Activated CD8-positive, alpha-beta memory T cell treated with anti-CD3 and anti-CD28 coated beads, Interleukin-2, amount 10 ng/mL, durations not matched to agents 7 days and 5 days (primary cell): ENCODE measurements around the gene CUL7. TPM values are rescaled to one million over a fixed set of nuclear protein-coding genes. Genes with fewer than 3 reads are reported as not detected.
"Not testable (repeated sequence)": the region's sequence is repeated elsewhere in the genome, so short reads cannot be mapped to it uniquely, and the experiment has no call there.

Experiments used
- ATAC-seq: fragments of 150-1000 bp; cut with Tn5 transposase; one replicate; pipeline ENCODE4 v1.10.0; 2021; ENCODE audit warnings: moderate library complexity
- CTCF ChIA-PET: fragments of 350-600 bp; sonication (Branson Sonifier 250); formaldehyde crosslinking; loops from one replicate; lab custom pipeline; 2021; ENCODE audit warnings: antibody characterized with exemption; lab: Charles Lee
- DNase-seq: peaks from one replicate; pipeline ENCODE4 v3.0.0-alpha.2; 2020
- H3K27ac Mint-ChIP-seq: one replicate; pipeline ENCODE4 v1.8.0; 2021; ENCODE audit warnings: mild to moderate bottlenecking, mixed read lengths
- H3K27me3 Mint-ChIP-seq: one replicate; pipeline ENCODE4 v1.8.0; 2021; ENCODE audit warnings: mixed read lengths
- H3K36me3 Mint-ChIP-seq: one replicate; pipeline ENCODE4 v1.8.0; 2021; ENCODE audit warnings: mild to moderate bottlenecking, mixed read lengths
- H3K4me1 Mint-ChIP-seq: one replicate; pipeline ENCODE4 v1.8.0; 2021; ENCODE audit warnings: mixed read lengths
- H3K4me3 Mint-ChIP-seq: one replicate; pipeline ENCODE4 v1.8.0; 2021; ENCODE audit warnings: mild to moderate bottlenecking, moderate library complexity, mixed read lengths
- H3K9me3 Mint-ChIP-seq: one replicate; pipeline ENCODE4 v1.8.0; 2022; ENCODE audit warnings: low read depth, mixed read lengths
- total RNA-seq, 2 experiments: library from RNA; stranded (reverse); gene quantifications; one replicate each; pipeline ENCODE4 v1.2.3, GENCODE V29; 2021

The CUL7 gene
- total RNA-seq, 2 experiments from 2014 or later = 10.4 to 12.0 TPM

DNA sequence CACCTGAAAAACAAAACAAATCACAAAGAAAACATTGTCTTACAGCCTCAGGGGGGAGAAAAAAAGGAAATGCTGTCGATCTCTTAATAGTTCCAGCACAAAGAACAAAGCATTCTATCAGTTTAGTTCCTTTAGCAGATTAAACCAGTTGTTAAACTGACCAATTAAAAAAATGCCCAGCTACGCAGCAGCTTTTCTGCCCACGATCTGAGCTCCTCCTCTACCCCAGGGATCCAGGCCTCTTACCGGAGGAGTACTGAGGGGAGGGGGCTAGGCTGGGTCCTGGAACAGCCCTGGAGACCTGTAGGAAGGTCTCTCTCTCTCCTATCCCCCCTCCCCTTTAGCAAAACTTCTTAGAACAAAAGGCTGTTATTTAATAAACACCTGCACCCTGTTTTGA lies 35.8 kb upstream of the CUL7 start:
- no peak overlapping the region for H3K27ac Mint-ChIP-seq
- CTCF ChIA-PET = no interaction called here
- H3K36me3 Mint-ChIP-seq = no peaks in the 10 kb centered on the region
- H3K9me3 Mint-ChIP-seq = no peaks in the 10 kb centered on the region
- H3K4me3 Mint-ChIP-seq = no peak overlapping the region
- H3K27me3 Mint-ChIP-seq = peaks cover 6% of the 10 kb centered on the region
- no peak for ATAC-seq
- H3K4me1 Mint-ChIP-seq = peaks cover 21% of the 10 kb centered on the region
- DNase-seq = no peak

DNA sequence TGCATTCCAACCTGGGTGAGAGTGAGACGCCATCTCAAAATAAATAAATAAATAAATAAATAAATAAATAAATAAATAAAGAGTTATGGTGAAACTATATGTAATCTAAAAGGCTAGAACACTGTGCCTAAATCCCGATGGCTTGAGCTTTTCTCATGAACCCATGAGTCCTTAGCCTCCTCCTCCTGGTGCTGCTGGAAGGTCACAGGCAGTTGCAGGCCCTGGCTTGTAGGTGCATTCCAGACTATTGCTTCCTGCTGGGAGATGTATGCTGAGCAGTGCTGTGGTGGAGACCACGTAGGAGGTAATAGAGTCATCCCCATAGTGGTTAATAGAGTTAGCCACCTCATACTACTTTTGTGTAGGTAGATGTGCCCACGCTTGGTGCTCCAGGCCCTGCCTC lies 35.0 kb upstream of the CUL7 start:
- Mint-ChIP-seq H3K27ac (no peak overlapping the region), H3K4me3 (no peak overlapping the region), H3K36me3 (no peaks in the 10 kb centered on the region), H3K4me1 (peaks cover 16% of the 10 kb centered on the region), H3K27me3 (peaks cover 10% of the 10 kb centered on the region), H3K9me3 (no peaks in the 10 kb centered on the region)
- CTCF ChIA-PET = no interaction called here
- DNase-seq (no peak), ATAC-seq (no peak)

DNA sequence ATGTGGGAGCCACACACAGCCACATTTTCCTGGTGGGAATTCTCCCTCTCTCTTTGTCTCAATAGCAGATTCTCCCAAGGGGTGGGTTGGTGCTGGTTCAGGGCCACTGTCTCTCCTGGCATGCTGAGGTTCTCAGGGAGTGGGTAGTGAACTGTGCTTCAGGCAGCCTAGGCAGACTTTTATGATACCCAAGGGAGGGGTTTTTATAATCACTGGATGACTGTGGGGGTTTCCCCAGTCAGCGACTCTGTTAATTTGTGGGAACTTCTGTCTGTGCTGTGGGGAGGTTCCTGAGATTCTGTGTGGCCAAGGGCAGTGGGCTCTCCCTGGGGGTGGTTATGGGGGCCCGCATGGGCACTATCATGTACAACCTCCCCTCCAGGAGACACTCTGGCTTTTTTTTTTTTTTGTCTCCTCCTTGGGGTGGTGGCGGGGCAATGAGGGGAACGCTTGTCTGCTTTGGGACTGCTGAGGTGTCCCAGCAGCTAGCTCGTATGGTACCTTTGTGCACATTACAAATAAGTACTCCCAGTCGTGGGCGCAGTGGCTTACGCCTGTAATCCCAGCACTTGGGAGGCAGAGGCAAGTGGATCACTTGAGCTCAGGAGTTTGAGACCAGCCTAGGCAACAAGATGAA lies 32.5 kb upstream of the CUL7 start:
- H3K4me3 Mint-ChIP-seq = no peak overlapping the region
- no peaks in the 10 kb centered on the region for H3K9me3 Mint-ChIP-seq
- CTCF ChIA-PET = no interaction called here
- peaks cover 5% of the 10 kb centered on the region for H3K4me1 Mint-ChIP-seq
- H3K27me3 Mint-ChIP-seq = peaks cover 18% of the 10 kb centered on the region
- no peak for DNase-seq
- no peak overlapping the region for H3K27ac Mint-ChIP-seq
- ATAC-seq = peak; percentile 58
- H3K36me3 Mint-ChIP-seq = no peaks in the 10 kb centered on the region

DNA sequence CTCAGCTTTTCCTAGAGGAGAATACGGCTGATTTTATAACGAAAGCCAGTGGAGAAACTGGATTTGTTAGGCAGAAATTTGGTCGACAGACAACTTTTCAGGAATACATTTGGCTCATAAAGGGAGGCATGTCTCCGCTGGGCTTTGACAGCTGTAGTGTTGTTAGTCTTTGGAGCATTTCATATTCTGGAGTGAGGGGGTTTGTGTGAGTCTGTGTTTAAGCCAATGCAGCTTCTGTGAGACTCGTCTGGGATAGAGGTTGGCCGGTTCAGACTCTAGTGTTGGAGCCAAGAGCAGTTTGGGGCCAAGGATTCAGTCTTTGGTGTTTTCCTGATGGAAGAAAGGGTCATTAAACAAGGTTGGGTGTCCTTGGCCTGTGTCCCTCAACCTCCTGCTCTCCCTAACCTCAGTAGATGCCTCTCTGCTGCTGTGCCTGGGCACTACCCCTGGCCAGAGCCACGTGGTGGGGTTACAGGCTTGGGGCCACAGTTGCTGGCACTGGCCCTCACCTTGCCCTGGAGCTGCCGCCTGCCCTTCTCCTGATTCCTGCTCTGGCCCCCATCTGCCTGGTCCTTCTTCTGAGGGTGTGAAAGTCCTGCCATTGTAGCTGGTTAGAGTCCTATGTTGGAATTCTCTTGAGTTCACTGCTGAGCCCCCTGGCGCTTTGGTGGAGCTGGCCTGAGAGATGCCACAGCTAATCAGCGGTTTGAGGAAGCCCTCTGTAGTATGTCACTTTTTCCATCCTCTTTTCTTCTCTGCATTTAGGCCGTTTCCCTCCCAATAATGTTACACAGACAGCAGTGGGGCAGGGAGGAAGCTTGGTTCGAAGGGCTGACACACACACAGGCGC lies 29.4 kb upstream of the CUL7 start:
- ATAC-seq (no peak), DNase-seq (no peak)
- peaks cover 31% of the 10 kb centered on the region for H3K27me3 Mint-ChIP-seq
- no peaks in the 10 kb centered on the region for H3K9me3 Mint-ChIP-seq
- H3K36me3 Mint-ChIP-seq = no peaks in the 10 kb centered on the region
- no peak overlapping the region for H3K4me3 Mint-ChIP-seq
- CTCF ChIA-PET = interaction anchor here (1.0 kb wide), 1 partner anchor 10 kb away, joined by 3 read pairs; no protein-coding TSS in a partner anchor
- H3K27ac Mint-ChIP-seq = no peak overlapping the region
- H3K4me1 Mint-ChIP-seq = peaks cover 5% of the 10 kb centered on the region

DNA sequence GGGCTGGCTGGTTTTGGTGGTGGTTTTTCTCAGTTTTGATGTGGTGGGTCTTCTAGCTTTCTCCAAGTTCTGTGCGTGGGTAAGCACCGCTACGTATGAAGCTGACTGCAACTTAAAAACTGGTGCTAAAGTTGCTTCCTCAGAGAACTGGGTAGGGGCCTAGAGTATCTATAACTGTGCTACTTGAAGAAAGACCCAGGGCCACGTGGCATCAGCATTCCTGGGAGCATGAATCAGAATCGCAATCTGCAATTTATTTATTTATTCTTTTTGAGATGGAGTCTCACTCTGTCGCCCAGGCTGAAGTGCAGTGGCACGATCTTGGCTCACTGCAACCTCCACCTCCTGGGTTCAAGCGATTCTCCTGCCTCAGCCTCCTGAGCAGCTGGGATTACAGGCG lies 28.3 kb upstream of the CUL7 start:
- H3K36me3 Mint-ChIP-seq, H3K9me3 Mint-ChIP-seq, ATAC-seq, H3K4me3 Mint-ChIP-seq, DNase-seq, H3K4me1 Mint-ChIP-seq, H3K27ac Mint-ChIP-seq: not testable (repeated sequence)
- H3K27me3 Mint-ChIP-seq = peaks cover 42% of the 10 kb centered on the region
- CTCF ChIA-PET = interaction anchor here (1.6 kb wide), 1 partner anchor 62 kb away, joined by 5 read pairs; no protein-coding TSS in a partner anchor

DNA sequence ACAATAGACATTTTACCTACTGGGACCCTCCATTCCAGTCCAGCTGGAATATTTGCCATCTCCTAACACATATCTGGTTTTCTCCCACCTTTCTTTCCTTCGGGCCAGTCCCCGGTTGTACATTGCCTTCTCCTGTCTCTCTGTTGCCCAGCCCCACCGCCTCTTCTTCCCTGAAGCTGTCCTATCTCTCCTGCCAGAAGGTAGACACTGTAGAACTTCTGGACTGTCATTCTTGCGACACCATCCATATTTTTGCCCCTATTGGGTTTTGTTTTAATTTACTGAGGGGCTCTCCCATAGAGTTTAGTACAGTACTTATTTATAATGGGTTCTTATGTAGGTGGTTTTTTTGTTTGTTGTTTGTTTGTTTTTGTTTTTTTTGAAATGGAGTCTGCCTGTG lies 27.4 kb upstream of the CUL7 start:
- CTCF ChIA-PET = interaction anchor here (1.6 kb wide), 1 partner anchor 63 kb away, joined by 5 read pairs; no protein-coding TSS in a partner anchor
- no peaks in the 10 kb centered on the region for H3K9me3 Mint-ChIP-seq
- no peak for DNase-seq
- H3K4me1 Mint-ChIP-seq = peaks cover 4% of the 10 kb centered on the region
- no peak overlapping the region for H3K4me3 Mint-ChIP-seq
- ATAC-seq = no peak
- peaks cover 47% of the 10 kb centered on the region for H3K27me3 Mint-ChIP-seq
- no peaks in the 10 kb centered on the region for H3K36me3 Mint-ChIP-seq
- no peak overlapping the region for H3K27ac Mint-ChIP-seq

DNA sequence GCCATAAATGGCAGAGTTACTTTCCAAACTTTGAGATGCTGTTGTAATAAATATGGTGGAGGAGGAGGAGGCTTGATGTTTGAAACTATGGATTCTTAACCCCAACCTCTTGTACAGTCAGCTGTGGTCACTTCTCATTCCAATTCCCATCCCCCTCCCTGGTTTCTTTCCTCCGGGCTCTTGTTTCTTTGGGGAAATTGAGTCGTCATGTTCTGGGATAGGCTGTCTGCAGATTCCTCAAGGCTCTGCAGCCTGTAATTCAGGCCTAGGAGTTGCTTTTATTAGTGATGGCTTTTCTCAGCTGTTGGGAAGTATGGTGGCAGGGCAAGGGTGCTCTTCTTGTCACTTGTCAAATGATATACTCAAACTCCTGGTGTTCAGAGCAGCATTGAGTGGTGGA lies 25.0 kb upstream of the CUL7 start:
- H3K4me1 Mint-ChIP-seq = peaks cover 2% of the 10 kb centered on the region
- no peak for DNase-seq
- CTCF ChIA-PET = interaction anchor here (0.9 to 1.0 kb wide), 2 partner anchors 8 to 228 kb away, joined by 3 read pairs; no protein-coding TSS in a partner anchor
- no peak overlapping the region for H3K27ac Mint-ChIP-seq
- no peaks in the 10 kb centered on the region for H3K9me3 Mint-ChIP-seq
- H3K36me3 Mint-ChIP-seq = no peaks in the 10 kb centered on the region
- H3K4me3 Mint-ChIP-seq = no peak overlapping the region
- ATAC-seq = no peak
- H3K27me3 Mint-ChIP-seq = peaks cover 44% of the 10 kb centered on the region

DNA sequence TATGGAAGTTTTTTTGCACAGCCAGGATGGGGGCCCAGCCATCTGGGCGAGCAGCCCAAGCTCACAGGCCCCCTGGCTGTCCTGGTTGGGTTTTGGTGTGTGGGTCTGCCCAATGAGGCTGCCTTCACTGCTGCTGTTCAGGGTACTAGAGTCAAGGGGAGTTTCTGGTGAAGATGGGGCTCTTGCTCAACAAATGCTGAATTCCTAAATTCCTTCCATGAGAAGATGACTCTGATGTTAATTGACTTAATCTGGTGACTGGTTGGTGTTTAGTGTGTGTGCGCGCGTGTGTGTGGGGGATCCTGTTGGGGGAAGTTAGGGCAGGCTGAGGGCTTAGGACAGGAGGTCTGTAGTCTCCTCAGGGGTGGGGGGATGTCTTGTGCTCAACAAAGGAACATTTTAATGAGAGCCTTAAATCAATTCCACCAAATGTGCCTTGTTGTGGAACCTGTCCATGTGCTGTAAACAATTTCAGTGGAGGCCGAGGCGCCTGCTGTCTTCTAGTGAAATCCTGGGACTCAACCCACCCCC lies 24.4 kb upstream of the CUL7 start:
- no peak overlapping the region for H3K27ac Mint-ChIP-seq
- peaks cover 38% of the 10 kb centered on the region for H3K27me3 Mint-ChIP-seq
- H3K36me3 Mint-ChIP-seq = no peaks in the 10 kb centered on the region
- peaks cover 2% of the 10 kb centered on the region for H3K4me1 Mint-ChIP-seq
- ATAC-seq (no peak), DNase-seq (no peak)
- no peak overlapping the region for H3K4me3 Mint-ChIP-seq
- H3K9me3 Mint-ChIP-seq = no peaks in the 10 kb centered on the region
- CTCF ChIA-PET = interaction anchor here (1.0 kb wide), 1 partner anchor 8 kb away, joined by 3 read pairs; no protein-coding TSS in a partner anchor

DNA sequence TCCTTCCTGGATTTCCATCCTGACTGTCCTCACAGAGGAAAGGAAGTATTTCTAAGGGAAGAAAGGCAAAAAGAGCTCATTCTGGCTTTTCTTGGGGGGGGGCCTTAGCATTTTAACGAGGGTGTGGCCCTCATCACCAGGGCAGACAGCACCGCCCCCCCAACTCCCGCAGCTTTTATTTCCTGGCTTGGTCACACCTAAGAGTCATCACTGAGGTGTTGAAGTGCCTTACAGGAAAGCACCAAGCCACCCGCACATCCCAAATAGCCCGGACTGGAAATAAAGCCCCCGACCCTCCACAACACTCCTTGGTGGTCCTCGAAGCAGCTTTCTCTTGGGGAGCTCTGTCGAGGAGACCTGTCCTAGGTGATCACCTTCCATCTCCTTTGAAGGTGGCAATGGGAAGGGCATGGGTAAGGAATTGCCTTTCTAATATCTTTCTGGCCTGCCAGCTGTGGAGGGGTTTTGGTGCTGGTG lies 23.7 kb upstream of the CUL7 start:
- H3K36me3 Mint-ChIP-seq = no peaks in the 10 kb centered on the region
- CTCF ChIA-PET = no interaction called here
- ATAC-seq (no peak), DNase-seq (no peak)
- H3K9me3 Mint-ChIP-seq = no peaks in the 10 kb centered on the region
- no peak overlapping the region for H3K27ac Mint-ChIP-seq
- H3K4me3 Mint-ChIP-seq = no peak overlapping the region
- H3K27me3 Mint-ChIP-seq = peaks cover 38% of the 10 kb centered on the region
- H3K4me1 Mint-ChIP-seq = peaks cover 2% of the 10 kb centered on the region

DNA sequence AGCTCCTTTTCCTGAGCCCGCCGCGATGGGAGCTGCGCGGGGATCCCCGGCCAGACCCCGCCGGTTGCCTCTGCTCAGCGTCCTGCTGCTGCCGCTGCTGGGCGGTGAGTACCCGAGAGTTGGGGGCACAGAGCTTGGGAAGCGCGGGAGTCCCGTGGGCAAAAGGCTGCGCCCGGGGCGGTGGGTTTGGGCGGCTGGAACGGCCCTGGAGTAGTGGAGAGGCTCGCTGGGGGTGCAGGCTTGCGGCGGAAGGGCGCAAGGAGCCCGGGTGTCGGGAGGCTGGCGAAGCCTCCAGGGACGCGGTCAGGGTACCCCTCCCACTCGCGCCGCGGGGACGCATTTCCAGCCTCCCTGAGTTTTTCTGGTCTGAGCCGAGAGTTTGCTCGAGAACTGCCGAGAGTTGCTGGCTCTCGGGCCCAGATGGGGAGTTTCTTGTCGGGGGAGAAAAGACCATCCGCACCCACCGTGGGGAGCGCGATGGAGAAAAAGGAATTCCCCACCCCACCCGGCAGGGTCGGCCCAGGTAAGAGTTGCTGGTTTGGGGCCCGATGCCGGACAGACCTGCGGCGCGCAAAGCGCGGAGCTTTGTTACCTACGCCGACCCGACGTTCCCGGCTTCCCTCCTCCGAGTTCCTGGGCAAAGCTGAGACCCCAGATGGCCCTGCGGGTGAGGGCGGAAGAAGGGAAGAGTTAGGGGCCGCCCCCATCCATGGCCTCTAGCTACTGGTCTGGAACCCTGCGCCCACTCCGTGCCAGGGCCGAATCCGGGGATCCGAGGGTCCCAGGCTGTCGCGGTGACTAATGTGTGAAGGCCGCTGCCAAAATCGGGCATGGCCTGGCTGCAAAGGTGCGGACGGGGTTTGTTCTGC lies 23.0 kb upstream of the CUL7 start:
- Mint-ChIP-seq H3K9me3 (no peaks in the 10 kb centered on the region), H3K4me1 (peaks cover 2% of the 10 kb centered on the region), H3K4me3 (peak overlapping the region; percentile 34), H3K36me3 (no peaks in the 10 kb centered on the region), H3K27me3 (peaks cover 36% of the 10 kb centered on the region), H3K27ac (no peak overlapping the region)
- CTCF ChIA-PET = interaction anchor here (0.8 to 1.4 kb wide), 2 partner anchors 67 to 69 kb away, joined by 3 to 4 read pairs; no protein-coding TSS in a partner anchor
- ATAC-seq (no peak), DNase-seq (no peak)

DNA sequence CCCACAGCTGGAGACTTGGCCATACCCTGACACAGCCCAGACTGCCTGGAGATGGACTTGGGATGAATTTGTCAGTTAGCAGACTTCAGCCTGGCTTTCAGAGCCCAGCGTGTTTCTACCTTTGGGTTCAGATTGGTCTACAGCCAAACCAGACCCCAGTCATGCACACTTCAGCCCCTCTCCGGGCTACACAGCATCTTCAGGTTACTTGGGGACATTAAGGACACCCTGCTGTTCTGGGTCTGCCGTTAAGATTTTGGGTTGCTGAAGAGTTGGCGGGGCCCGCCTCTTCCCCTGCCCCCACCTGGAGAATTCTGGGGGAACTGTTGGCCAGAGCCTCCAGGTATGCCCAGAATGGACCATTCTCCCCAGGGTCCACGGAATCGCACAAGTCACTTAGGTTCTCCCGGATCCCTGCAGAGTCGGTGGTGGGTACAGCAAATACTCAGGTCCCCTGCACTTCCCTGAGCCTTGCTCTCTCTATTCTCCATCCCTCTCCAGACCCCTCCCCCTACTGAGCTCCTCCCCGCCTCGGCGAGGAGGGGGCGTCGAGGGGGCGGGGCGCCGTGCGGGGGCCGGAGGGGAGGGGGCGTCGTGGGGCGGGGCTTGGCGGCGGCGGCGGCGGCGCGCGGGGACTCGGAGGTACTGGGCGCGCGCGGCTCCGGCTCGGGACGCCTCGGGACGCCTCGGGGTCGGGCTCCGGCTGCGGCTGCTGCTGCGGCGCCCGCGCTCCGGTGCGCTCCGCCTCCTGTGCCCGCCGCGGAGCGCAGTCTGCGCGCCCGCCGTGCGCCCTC lies 22.2 kb upstream of the CUL7 start, which contains the start of gene PTK7:
Gene PTK7 (plus strand): TSS at position 645 of the 794 bp plus-strand sequence. CDS start 175 bp downstream, outside the sequence.
- Mint-ChIP-seq H3K27ac (no peak within 1 kb of the TSS), H3K4me3 (peak within 1 kb of the TSS; percentile 34), H3K27me3 (peaks cover 33% of the 10 kb centered on the region), H3K36me3 (no peaks in the 10 kb centered on the region), H3K9me3 (no peaks in the 10 kb centered on the region), H3K4me1 (peaks cover 2% of the 10 kb centered on the region)
- peak; percentile 65 for ATAC-seq
- DNase-seq = no peak
- CTCF ChIA-PET = interaction anchor here (0.8 to 1.4 kb wide), 2 partner anchors 68 kb away, joined by 3 to 4 read pairs; no protein-coding TSS in a partner anchor
